Neural progenitor cell (in vitro differentiated cells): ENCODE results near the gene CLP1. TPM values are rescaled to one million over a fixed set of nuclear protein-coding genes. Genes with fewer than 3 reads are reported as not detected.

Source experiments
- DNase-seq: peaks from one replicate; pipeline ENCODE4 v3.0.0-alpha.2; 2016; ENCODE audit warnings: low spot score
- H2AFZ ChIP-seq: fragments of 200-600 bp; sonication (generic); replicated peaks from 2 replicates; pipeline ENCODE4 v1.6.1; 2016; ENCODE audit warnings: antibody characterized with exemption
- H3F3A ChIP-seq: fragments of 200-600 bp; sonication (generic); 2 replicates; pipeline ENCODE4 v1.6.1; 2016; ENCODE audit warnings: antibody characterized with exemption, low read depth
- H3K27ac ChIP-seq: fragments of 200-600 bp; sonication (generic); 2 replicates; pipeline ENCODE4 v1.5.1; 2016; ENCODE audit warnings: mild to moderate bottlenecking
- H3K27me3 ChIP-seq: fragments of 200-600 bp; sonication (generic); 2 replicates; pipeline ENCODE4 v1.6.1; 2016; ENCODE audit warnings: mild to moderate bottlenecking, moderate library complexity
- H3K36me3 ChIP-seq: fragments of 200-600 bp; sonication (generic); 2 replicates; pipeline ENCODE4 v1.5.1; 2016
- H3K4me1 ChIP-seq: fragments of 200-600 bp; sonication (generic); 2 replicates; pipeline ENCODE4 v1.6.1; 2016; ENCODE audit warnings: mixed run types
- H3K4me2 ChIP-seq: fragments of 200-600 bp; sonication (generic); 2 replicates; pipeline ENCODE4 v1.6.1; 2016
- H3K4me3 ChIP-seq: fragments of 200-600 bp; sonication (generic); 2 replicates; pipeline ENCODE4 v1.5.1; 2016
- H3K79me2 ChIP-seq: fragments of 200-600 bp; sonication (generic); 2 replicates; pipeline ENCODE4 v1.6.1; 2016; ENCODE audit warnings: low read depth
- H3K9ac ChIP-seq: fragments of 200-600 bp; sonication (generic); 2 replicates; pipeline ENCODE4 v1.6.1; 2016
- H3K9me3 ChIP-seq: fragments of 200-600 bp; sonication (generic); 2 replicates; pipeline ENCODE4 v1.5.1; 2016; ENCODE audit warnings: low read depth
- H4K20me1 ChIP-seq: fragments of 200-600 bp; sonication (generic); 2 replicates; pipeline ENCODE4 v1.6.1; 2016; ENCODE audit warnings: low read depth
- H3K27ac Mint-ChIP-seq: 3 replicates; pipeline ENCODE4 v1.8.0; 2021; ENCODE audit warnings: mixed read lengths
- H3K27me3 Mint-ChIP-seq: 2 replicates; pipeline ENCODE4 v1.8.0; 2022; ENCODE audit warnings: low read depth, mild to moderate bottlenecking, inconsistent platforms, moderate library complexity, mixed read lengths; ENCODE audit not compliant: insufficient read depth
- H3K36me3 Mint-ChIP-seq: 3 replicates; pipeline ENCODE4 v1.8.0; 2021; ENCODE audit warnings: mixed read lengths
- H3K4me1 Mint-ChIP-seq: 3 replicates; pipeline ENCODE4 v1.8.0; 2021; ENCODE audit warnings: mixed read lengths
- H3K4me3 Mint-ChIP-seq: 3 replicates; pipeline ENCODE4 v1.8.0; 2021; ENCODE audit warnings: mild to moderate bottlenecking, moderate library complexity, mixed read lengths
- H3K9me3 Mint-ChIP-seq: 3 replicates; pipeline ENCODE4 v1.8.0; 2020; ENCODE audit warnings: mixed read lengths
- CTCF ChIP-seq: fragments of 200-600 bp; sonication (generic); IDR thresholded peaks from 2 replicates; pipeline ENCODE4 v1.5.1; 2017; ENCODE audit warnings: antibody characterized with exemption, mild to moderate bottlenecking
- EZH2 ChIP-seq: fragments of 200-600 bp; sonication (generic); IDR thresholded peaks from 2 replicates; pipeline ENCODE4 v1.6.1; 2017; ENCODE audit warnings: antibody characterized with exemption, mild to moderate bottlenecking, moderate library complexity
- EZH2phosphoT487 ChIP-seq: fragments of 200-600 bp; sonication (generic); IDR thresholded peaks from 2 replicates; pipeline ENCODE4 v1.6.1; 2017; ENCODE audit warnings: antibody characterized with exemption
- total RNA-seq: library from RNA; depleted of rRNA; stranded (reverse); fragments of >200 nt; gene quantifications from 2 replicates; pipeline ENCODE4 v1.2.3, GENCODE V29; 2015; ENCODE audit warnings: low replicate concordance

The CLP1 gene
- total RNA-seq, 1 donor from 2014 or later, result 18.0 TPM

- H3K27ac ChIP-seq, result peak overlapping the region; percentile 60
- H3K4me1 Mint-ChIP-seq, result peaks cover 80% of the 10 kb centered on the region
- H3K27me3 Mint-ChIP-seq, result peaks cover 21% of the 10 kb centered on the region
- H3K27me3 ChIP-seq, result no peaks in the 10 kb centered on the region
- H3K27ac Mint-ChIP-seq, result peak overlapping the region; percentile 84
- H4K20me1 ChIP-seq, result peaks cover 81% of the 10 kb centered on the region
- no peaks in the 10 kb centered on the region for H3K36me3 ChIP-seq
- H3K36me3 Mint-ChIP-seq, result peaks cover 10% of the 10 kb centered on the region
- no peak overlapping the region for H2AFZ ChIP-seq
- peak overlapping the region; percentile 89 for H3K4me2 ChIP-seq
- peak overlapping the region; percentile 82 for H3K4me3 Mint-ChIP-seq
- H3K9me3 Mint-ChIP-seq, result peaks cover 2% of the 10 kb centered on the region
- peaks cover 25% of the 10 kb centered on the region for H3K79me2 ChIP-seq
- DNase-seq, result no peak
- peak overlapping the region; percentile 45 for H3K4me3 ChIP-seq
- no peaks in the 10 kb centered on the region for H3K9me3 ChIP-seq
- TF ChIP-seq CTCF (no peak), EZH2phosphoT487 (no peak), EZH2 (no peak)
- H3K4me1 ChIP-seq, result peaks cover 82% of the 10 kb centered on the region
- no peak overlapping the region for H3K9ac ChIP-seq
- H3F3A ChIP-seq, result peaks cover 94% of the 10 kb centered on the region
Observed at GRCh38 chr11:57647960-57648800, 9.4 kb upstream of the CLP1 start.

- Mint-ChIP-seq H3K4me3 (peak overlapping the region; percentile 82), H3K27me3 (peaks cover 21% of the 10 kb centered on the region), H3K4me1 (peaks cover 74% of the 10 kb centered on the region), H3K9me3 (peaks cover 2% of the 10 kb centered on the region), H3K27ac (peak overlapping the region; percentile 84), H3K36me3 (peaks cover 2% of the 10 kb centered on the region)
- H3K4me1 ChIP-seq, result peaks cover 80% of the 10 kb centered on the region
- TF ChIP-seq EZH2phosphoT487, result no peak
- TF ChIP-seq CTCF, result no peak
- TF ChIP-seq EZH2, result no peak
- H3K9me3 ChIP-seq, result no peaks in the 10 kb centered on the region
- H4K20me1 ChIP-seq, result peaks cover 72% of the 10 kb centered on the region
- H3K79me2 ChIP-seq, result peaks cover 16% of the 10 kb centered on the region
- peak; percentile 73 for DNase-seq
- no peaks in the 10 kb centered on the region for H3K27me3 ChIP-seq
- H3K4me3 ChIP-seq, result peak overlapping the region; percentile 45
- H3K4me2 ChIP-seq, result peak overlapping the region; percentile 89
- H2AFZ ChIP-seq, result no peak overlapping the region
- no peak overlapping the region for H3K9ac ChIP-seq
- H3F3A ChIP-seq, result peaks cover 86% of the 10 kb centered on the region
- H3K36me3 ChIP-seq, result no peaks in the 10 kb centered on the region
- peak overlapping the region; percentile 60 for H3K27ac ChIP-seq
Observed at GRCh38 chr11:57648801-57649735, 8.5 kb upstream of the CLP1 start.

GRCh38 chr11:57649826-57650738 lies 7.5 kb upstream of the CLP1 start, which contains the start of gene YPEL4:
YPEL4 (minus strand) TSS chr11:57649912; CDS start chr11:57647107, 2,805 bp downstream.
- H2AFZ ChIP-seq, result no peak within 1 kb of the TSS
- peaks cover 7% of the 10 kb centered on the region for H3K79me2 ChIP-seq
- H3K27me3 Mint-ChIP-seq, result peaks cover 22% of the 10 kb centered on the region

More at GRCh38 chr11:57649826-57650738, 7.5 kb upstream of the CLP1 start, which contains the start of gene YPEL4:
- H3K4me1 ChIP-seq, result peaks cover 73% of the 10 kb centered on the region
- DNase-seq, result peak; percentile 69
- TF ChIP-seq CTCF (no peak), EZH2phosphoT487 (no peak)
- no peaks in the 10 kb centered on the region for H3K36me3 ChIP-seq
- H3K4me3 ChIP-seq, result peak within 1 kb of the TSS; percentile 45
- peak within 1 kb of the TSS; percentile 60 for H3K27ac ChIP-seq
- peaks cover 66% of the 10 kb centered on the region for H3K4me1 Mint-ChIP-seq
- no peak within 1 kb of the TSS for H3K9ac ChIP-seq
- peaks cover 2% of the 10 kb centered on the region for H3K36me3 Mint-ChIP-seq
- peaks cover 62% of the 10 kb centered on the region for H4K20me1 ChIP-seq
- H3K9me3 Mint-ChIP-seq, result peaks cover 2% of the 10 kb centered on the region
- H3K4me3 Mint-ChIP-seq, result peak within 1 kb of the TSS; percentile 82
- H3K27ac Mint-ChIP-seq, result peak within 1 kb of the TSS; percentile 84
- H3K4me2 ChIP-seq, result peak within 1 kb of the TSS; percentile 89
- H3F3A ChIP-seq, result peaks cover 79% of the 10 kb centered on the region
- no peaks in the 10 kb centered on the region for H3K9me3 ChIP-seq
- H3K27me3 ChIP-seq, result peaks cover 9% of the 10 kb centered on the region
